GM12801 (cell line): ENCODE data around the gene SQSTM1.

Experiments used
- CTCF ChIP-seq: IDR thresholded peaks from one replicate; pipeline ENCODE4 v1.5.1; 2011; ENCODE audit warnings: control low read depth; ENCODE audit not compliant: insufficient read length; ENCODE audit errors: extremely low read depth

The SQSTM1 gene

DNA sequence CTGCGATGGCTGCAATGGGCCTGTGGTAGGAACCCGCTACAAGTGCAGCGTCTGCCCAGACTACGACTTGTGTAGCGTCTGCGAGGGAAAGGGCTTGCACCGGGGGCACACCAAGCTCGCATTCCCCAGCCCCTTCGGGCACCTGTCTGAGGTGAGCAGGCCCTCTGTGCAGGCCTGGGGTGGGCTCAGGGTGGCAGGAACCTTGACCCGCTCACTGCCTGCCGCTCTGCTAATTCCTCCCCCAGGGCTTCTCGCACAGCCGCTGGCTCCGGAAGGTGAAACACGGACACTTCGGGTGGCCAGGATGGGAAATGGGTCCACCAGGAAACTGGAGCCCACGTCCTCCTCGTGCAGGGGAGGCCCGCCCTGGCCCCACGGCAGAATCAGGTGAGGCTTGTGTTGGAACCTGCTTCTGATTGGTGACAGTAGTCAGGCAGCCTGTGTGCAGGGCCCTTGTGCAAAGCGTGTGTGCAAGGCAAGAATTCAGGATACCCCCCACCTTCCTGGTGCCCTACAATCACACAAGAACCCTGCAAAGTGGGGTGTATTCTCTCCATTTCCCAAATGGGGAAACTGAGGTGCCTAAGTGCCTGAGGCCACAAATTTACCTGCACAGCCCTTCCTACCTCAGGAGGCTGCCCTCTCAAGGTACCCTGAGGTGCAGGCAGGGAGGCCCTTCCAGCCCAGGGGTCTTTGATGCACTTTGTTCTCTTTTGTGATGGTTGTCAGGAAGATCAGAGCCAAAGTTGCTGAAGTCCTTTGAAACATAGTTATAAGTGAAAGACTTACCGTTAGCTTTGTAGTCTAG is 3.4 kb downstream of the SQSTM1 start:
- TF ChIP-seq CTCF, result no peak

DNA sequence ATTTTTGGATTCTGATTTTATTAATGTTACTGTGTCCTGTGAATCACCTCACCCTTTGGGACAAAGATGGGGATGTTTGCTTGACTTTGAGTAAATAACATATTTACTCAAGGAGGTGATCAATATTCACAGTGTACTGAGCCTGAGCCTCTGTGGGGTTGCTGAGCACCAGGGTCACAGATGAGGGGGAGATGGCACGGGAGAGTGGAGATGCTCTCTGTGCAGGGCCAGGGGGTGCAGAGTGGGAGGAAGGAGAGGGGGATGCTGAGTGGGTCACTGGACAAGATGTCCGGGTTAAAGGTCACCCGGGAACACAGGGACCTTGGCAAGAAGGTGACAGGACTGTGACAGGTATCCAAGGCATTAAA is 4.0 kb downstream of the SQSTM1 start:
- TF ChIP-seq CTCF, result no peak

DNA sequence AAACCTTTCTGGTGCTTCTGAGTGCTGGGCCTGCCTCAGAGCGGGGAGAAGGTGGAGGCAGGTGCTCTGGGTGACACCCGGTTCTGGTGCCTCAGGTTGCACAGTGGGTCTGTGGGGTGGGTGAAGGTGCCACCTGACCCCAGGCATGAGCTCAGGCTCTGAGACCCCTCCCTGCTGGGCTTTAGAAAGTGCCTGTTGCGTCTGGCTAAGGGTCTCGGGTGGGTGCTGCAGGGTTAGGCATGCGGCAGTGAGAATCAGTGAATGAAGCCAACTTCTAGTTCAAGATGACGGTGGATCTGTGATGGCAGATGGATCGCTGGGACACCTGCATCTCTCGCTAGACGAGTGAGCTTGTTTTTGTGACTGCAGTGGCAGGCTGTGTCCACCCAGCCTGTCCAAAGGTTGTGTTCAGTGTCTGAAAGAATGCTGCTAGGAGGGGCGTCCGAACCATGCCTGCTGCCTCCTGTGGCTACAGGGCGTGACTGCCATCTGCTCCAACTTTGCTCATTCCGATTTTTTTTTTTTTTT is 5.0 kb downstream of the SQSTM1 start:
- no peak for TF ChIP-seq CTCF

GRCh38 chr5:179827680-179828079 is 7.0 kb downstream of the SQSTM1 start:
- no peak for TF ChIP-seq CTCF

GRCh38 chr5:179828756-179829421 is 8.2 kb downstream of the SQSTM1 start:
- TF ChIP-seq CTCF, result no peak

- no peak for TF ChIP-seq CTCF
Observed at GRCh38 chr5:179829732-179830435, 9.2 kb downstream of the SQSTM1 start.

- TF ChIP-seq CTCF, result no peak
Observed at GRCh38 chr5:179830818-179831468, 10.2 kb downstream of the SQSTM1 start.
